Cardiac septum (tissue), 1 donor: ENCODE measurements around the gene SEMA4F. TPM values are rescaled to one million over a fixed set of nuclear protein-coding genes. Genes with fewer than 3 reads are reported as not detected.

ENCODE experiments used
- DNase-seq: peaks from one replicate; pipeline ENCODE4 v3.0.0-alpha.2; 2020; ENCODE audit warnings: low spot score
- intact Hi-C: fragments of 100-400 bp; cut with DNase I; formaldehyde crosslinking; loops from one replicate; pipeline ENCODE4 v1.14.0; 2022
- total RNA-seq: library from RNA; stranded (reverse); fragmentation: NEBNext Ultra II Directional; extraction: Animal tissue kit (Norgen Biotek cat#: 25700); gene quantifications from one replicate; pipeline ENCODE4 v1.2.1, GENCODE V29; 2021
- donor health status: DM: no; HTN: no; CAD: no.

SEMA4F gene
- total RNA-seq, 1 donor from 2014 or later = 3.0 TPM

GRCh38 chr2:74700643-74701372 lies 46.8 kb downstream of the SEMA4F start:
- no peak for DNase-seq
- intact Hi-C loops = no loop called here

DNA sequence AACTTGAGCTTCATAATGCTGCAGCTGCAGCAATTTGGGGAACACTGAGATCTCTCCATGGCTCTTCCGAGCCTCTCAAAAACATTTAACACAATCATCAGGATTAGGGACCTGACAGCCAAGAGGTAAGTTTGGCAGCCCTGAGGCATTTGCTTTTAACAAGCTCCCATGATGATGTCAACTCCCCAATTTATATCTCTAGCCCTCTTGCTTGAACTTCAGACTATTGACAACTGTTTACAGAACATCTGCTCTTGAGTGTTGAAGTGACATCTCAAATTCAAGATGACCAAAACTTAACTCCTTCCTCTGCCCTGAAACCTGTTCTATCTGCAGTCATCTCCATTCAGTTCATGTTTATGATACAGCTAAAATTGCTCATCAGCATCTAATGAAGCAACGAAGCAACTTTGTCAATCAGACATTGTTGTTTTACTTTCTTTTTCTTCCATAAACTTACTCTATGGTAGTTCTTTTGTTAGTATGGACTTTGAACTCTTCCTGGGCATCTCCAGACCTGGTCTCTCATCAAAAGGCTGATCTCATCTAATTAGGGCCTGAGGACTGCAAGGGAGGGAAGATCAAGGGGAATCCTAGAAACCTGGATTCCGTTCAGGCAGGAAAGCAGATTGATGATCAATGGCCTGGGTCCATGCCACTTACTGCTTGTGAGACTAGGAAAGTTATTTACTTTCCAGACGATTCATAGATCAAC lies 48.1 kb downstream of the SEMA4F start:
- intact Hi-C loops = no loop called here
- DNase-seq = no peak

DNA sequence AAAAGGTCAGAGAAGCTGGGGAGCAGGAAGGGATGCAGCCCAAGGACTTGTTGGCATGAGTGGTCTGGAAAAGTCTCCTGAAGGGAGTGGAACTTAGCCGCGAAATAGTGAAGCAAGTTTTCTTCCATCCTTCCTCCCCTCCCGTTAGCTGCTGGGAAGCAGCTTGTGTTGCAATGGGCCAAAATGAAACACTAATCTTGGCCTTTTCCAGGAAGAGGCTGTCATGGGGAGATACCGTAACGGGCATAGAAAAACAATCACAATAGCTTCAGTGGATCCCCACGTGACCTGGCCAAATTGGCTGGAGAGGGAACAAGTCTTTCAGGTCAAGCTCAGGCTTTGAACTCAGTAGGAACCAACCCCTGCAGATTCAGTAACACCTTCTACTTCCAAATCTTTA lies 49.3 kb downstream of the SEMA4F start:
- intact Hi-C loops = no loop called here
- no peak for DNase-seq

DNA sequence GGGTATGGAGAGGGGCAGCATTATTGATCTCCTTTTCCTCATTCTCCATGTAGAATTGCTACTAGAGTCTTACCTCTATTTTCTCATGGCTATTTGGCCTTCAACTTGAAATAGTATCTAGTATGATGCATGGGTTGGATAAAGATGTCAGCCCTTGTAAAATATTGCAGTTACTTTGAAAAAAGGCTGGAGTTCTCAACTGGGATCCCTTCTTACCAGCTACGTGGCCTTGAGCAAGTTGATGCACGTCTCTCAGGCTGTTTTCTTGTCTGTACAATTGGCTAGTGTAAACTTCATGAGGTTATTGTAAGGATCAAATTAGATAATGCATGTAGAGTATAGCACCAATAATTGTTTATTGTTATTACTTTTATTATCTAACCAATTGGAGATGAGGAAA lies 50.2 kb downstream of the SEMA4F start:
- no peak for DNase-seq
- intact Hi-C loops = no loop called here

GRCh38 chr2:74706741-74707140 lies 52.7 kb downstream of the SEMA4F start:
- DNase-seq = no peak
- intact Hi-C loops = no loop called here

- intact Hi-C loops = no loop called here
- DNase-seq = no peak
Observed at GRCh38 chr2:74707837-74708236, 53.8 kb downstream of the SEMA4F start.

DNA sequence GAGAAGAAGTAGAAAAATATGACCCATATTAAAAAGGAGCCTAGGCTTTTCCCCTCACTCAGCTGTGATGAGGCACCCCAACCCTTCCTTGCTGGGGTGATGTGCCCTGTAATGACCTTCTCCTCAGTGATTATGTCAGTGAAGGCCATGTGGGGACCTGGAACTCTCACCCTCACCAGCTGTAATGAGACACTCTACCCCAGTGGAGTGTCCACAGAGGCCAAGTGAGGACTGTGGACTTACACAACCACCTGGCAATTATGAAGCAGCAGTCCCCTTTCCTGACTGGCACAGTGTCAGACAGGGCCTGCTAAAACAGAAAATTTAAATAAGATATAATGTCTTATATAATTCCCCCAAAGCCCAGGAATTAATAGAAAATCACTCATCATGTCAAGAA lies 54.2 kb downstream of the SEMA4F start:
- intact Hi-C loops = no loop called here
- DNase-seq = no peak

DNA sequence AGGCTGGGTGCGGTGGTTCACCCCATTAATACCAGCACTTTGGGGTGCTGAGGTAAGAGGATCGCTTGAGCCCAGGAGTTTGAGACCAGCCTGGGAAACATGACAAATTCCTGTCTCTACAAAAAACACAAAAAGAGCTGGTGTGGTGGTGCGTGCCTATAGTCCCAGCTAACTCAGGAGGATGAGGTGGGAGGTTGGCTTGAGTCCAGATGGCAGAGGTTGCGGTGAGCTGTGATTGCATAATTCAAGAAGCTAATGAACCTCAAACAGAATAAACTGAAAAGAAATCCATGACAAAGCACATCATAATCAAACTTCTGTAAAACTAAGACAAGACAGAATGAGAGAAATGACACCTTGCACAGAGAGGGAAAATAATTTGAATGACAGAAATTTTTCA lies 54.8 kb downstream of the SEMA4F start:
- intact Hi-C loops = no loop called here
- no peak for DNase-seq

- DNase-seq = no peak
- intact Hi-C loops = no loop called here
Observed at GRCh38 chr2:74712223-74713053, 58.4 kb downstream of the SEMA4F start.

DNA sequence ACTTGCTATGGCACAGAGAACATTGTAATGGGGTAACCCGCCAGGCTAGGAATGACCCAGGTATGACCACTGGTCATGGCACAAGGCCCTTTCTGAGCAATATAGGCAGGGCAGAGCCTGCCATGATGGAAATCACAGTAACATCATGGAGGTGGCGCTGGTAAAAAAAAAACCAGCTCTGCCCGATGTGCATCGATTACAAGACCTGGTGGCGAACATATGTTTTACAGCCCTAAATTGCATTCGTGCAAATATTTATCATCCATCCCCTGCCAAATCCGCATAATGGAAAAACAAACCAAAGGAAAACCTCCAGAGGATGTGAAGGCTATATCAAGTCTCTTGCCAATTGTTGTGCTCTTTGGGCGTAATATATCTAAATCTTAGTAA lies 60.6 kb downstream of the SEMA4F start:
- intact Hi-C loops = loop anchor here (1.0 to 5.0 kb wide), 2 partner anchors 118 to 162 kb away; partner anchors contain the start of gene HK2

GRCh38 chr2:74715081-74715791 lies 61.2 kb downstream of the SEMA4F start:
- intact Hi-C loops = loop anchor here (1.0 to 5.0 kb wide), 2 partner anchors 117 to 161 kb away; partner anchors contain the start of gene HK2

More for the DNA sequence above, 60.6 kb downstream of the SEMA4F start:
- DNase-seq = no peak

DNA sequence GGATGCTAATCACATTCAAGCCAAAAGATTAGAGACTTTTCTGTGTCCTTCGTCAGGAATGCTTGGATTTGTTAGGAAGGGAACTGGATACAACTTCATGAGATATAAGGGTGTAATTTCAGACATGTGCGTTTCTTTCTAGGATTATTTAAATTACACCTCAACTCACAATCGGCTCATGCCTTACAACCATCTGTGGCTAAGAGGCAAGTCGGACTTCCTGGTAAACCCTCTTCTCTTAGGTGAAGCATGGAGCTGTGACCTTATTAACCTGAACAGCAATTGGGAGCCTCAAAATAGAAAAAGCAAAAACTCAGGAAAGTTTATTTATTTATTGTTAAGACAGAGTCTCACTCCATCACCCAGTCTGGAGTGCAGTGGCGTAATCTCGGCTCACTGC lies 61.8 kb downstream of the SEMA4F start:
- intact Hi-C loops = loop anchor here (1.0 to 5.0 kb wide), 2 partner anchors 116 to 160 kb away; partner anchors contain the start of gene HK2
- DNase-seq = no peak

More at GRCh38 chr2:74715081-74715791, 61.2 kb downstream of the SEMA4F start:
- peak; percentile 93 for DNase-seq

DNA sequence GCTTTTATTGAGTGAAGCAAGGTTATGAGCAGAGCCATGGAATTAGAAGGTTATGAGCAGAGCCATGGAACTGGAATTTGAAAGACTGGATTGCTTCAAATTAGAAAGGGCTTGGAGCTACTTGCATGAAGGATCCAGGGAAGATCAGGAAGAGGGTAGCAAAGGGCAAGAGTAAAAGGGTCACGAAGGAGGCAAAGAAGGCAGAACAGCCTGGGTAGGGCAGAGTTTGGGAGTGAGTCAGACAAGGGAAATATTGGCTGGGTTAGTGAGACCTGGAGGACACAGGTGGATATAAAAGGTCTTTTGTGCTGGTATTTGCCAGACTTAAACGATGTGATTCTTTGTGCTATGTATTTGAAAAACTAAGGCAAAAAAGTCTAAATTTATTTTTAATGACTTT lies 65.0 kb downstream of the SEMA4F start:
- intact Hi-C loops = loop anchor here (5.0 kb wide), 1 partner anchor 113 kb away; the partner anchor contains the start of gene HK2

GRCh38 chr2:74721316-74721715 lies 67.3 kb downstream of the SEMA4F start:
- no peak for DNase-seq
- intact Hi-C loops = no loop called here

More for the DNA sequence above, 65.0 kb downstream of the SEMA4F start:
- no peak for DNase-seq

DNA sequence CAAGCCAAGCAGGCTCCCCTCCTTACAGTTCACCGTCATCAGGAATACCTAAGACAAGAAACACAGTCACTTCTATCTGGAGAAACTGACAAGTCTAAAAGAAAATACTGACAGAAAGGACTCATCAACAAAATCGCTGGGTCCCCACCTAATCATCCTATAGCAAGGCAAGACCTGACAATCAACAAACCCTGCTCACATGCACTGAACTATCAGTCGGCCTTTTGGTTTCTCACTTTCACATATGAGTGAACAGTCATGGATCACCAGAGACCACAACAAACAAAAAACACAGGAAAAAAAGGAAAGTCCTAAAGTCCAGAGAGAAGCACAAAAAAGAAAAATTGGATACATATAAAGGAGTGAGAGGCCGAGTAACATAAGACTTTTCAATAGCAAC lies 70.4 kb downstream of the SEMA4F start:
- DNase-seq = no peak
- intact Hi-C loops = no loop called here

GRCh38 chr2:74725287-74725686 lies 71.2 kb downstream of the SEMA4F start:
- no peak for DNase-seq
- intact Hi-C loops = no loop called here

DNA sequence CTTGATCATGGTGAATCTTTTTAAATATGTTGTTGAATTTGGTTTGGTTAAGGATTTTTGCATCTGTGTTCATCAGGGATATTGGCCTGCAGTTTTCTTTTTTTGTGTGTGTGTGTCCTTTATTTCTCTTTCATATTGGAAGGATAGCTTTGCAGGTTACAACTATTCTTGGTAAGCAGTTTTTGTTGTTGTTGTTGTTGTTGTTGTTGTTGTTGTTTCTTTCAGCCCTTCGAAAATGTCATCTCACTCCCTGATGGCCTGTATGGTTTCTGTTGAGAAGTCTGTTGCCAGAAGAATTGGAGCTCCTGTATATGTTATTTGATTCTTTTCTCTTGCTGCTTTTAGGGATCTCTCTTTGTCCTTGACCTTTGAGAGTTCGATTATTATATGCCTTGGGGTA lies 74.8 kb downstream of the SEMA4F start:
- intact Hi-C loops = no loop called here
- no peak for DNase-seq

DNA sequence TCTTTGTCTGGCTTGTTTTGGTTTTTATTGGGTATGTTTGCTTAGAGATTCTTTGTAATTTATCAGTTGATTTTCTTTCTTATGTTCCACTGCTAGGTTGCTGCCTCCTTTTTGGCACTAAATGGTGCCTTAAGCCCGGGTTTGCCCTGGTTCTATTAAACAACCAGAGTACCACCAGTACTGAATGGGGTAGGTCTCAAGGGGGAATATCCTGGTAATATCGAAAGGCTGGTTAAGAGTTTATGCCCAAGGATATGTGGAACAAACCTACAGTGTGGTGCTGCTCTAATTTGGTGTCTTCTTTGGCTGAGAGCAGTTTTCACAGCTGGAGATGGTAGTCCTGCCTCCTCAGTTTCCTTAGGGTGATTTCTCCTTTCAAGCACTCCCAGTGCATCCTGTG lies 76.5 kb downstream of the SEMA4F start:
- intact Hi-C loops = no loop called here
- no peak for DNase-seq
